Inferior parietal cortex (tissue), 1 donor: ENCODE data around the gene LMNB1.

ENCODE experiments used
- DNase-seq: peaks from one replicate; pipeline ENCODE4 v3.0.0-alpha.2; 2016; ENCODE audit errors: extremely low spot score

The LMNB1 gene

DNA sequence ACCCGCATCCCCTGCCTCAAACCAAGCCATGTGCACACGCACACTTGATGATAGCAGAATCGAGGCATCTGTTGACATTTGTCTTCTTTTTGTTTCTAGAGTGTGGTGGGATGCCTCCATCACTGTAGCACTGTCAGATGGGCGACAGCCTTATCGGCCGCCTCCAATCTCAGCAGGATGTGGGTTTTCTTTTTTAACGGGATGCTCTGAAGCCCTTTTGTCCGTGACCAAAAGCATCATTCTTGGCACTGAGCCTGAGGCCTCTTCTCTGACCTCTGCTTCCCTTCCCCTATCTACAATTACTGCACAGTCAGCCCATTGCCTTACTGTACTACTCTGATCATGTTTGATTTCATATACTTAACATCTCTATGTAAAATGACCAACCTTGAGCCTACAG, 78.3 kb downstream of the LMNB1 start:
- no peak for DNase-seq

GRCh38 chr5:126857472-126858410, 80.8 kb downstream of the LMNB1 start:
- peak; percentile 54 for DNase-seq

- DNase-seq: no peak
Observed at GRCh38 chr5:126858441-126858840, 81.5 kb downstream of the LMNB1 start.

DNA sequence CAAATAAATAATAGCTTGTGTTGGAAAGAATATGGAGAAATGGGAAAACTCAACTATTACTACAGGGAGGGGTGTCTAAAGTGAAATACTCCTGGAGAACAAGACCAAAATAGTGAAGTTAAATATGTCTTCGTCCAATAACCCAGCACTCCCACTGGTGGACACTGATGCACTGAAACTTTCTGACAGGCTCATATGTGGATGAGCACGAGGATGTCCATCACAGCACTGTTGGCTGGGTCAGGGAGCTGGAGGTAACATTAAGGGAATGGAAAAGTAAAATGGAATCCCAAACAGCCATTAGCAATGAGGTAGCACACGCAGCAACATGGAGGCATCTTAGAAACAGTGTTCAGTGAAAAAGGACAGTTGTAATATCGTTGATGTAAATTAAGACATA, 86.5 kb downstream of the LMNB1 start:
- no peak for DNase-seq

DNA sequence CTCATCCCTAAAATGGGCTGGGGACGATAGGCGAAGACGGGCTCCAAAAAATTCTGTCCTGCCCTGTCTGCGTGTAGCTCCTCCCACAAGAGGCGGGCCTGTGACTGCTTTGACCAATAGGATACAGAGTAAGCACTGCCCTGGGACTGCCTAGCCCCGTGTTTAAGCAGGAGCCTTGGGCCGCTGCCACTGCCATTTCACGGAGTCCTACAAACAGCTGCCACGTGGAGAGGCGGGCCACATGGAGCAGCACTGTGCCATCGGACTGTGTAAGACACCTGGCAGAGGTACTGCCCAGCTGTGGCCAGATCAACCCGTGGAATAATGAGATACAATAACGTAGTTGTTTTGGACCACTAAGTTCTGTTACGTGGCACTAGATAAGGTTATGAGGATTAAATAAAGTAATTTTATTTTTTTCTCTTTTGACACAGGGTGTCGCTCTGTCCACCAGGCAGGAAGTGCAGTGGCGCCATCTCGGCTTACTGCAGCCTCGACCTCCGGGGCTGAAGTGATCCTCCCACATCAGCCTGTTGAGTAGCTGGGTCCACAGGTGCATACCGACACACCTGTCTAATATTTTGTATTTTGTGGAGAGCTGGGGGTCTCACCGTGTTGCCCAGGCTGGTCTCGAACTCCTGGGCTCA, 87.2 kb downstream of the LMNB1 start:
- no peak for DNase-seq

DNA sequence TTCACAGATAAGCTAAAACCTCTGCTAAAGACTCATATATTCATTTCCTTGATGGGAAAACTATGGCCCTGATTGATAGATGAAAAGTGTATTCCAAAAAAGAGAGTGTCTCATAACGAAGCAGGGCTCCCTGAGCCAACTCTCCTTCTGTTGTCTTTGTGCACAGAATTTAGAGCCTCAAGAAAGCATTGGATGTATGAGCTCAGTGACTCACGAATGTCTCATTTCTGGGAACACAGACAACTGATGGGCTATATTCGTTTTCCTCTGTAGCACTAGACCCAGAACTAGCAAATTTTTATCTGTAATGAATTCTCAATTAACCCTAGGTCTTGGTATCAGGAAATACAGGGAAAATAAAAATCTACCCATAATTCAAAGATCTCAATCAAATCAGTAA, 88.4 kb downstream of the LMNB1 start:
- DNase-seq: peak; percentile 45

DNA sequence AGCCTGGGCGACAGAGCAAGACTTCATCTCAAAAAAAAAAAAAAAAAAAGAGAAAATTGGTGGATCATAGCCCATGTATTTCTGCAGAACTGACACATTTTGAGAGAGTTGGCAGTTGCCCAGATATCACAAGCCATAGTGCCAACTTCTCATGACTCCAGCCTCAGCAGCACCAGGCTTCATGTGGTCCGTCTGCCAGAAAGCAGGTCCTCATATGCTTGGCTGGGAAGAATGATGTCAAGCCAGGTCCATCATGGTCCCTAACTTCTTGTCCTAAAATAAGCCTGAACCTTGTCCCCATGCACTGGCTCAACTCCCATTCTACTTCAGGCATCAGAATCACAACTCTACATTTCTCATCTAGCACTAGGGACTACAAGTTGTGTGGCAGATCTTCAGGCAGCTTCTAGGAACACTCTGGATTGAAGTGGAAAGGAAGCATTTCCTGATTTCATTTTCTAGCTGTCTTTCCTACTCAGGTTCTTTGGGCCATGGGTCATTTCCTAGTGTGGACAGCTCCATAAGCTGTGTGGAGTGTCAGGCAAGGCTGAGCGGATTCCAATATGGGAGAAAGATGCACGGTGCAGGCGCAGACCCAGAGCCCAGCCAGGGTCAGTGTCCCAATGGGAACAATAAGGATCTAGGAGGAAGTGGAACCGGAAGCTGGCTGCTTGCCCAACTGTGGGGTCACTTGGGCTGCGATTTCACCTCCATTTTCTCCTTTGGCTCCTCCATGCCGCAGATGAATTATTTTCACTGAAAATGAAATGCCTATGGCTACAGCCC, 90.1 kb downstream of the LMNB1 start:
- DNase-seq: no peak

DNA sequence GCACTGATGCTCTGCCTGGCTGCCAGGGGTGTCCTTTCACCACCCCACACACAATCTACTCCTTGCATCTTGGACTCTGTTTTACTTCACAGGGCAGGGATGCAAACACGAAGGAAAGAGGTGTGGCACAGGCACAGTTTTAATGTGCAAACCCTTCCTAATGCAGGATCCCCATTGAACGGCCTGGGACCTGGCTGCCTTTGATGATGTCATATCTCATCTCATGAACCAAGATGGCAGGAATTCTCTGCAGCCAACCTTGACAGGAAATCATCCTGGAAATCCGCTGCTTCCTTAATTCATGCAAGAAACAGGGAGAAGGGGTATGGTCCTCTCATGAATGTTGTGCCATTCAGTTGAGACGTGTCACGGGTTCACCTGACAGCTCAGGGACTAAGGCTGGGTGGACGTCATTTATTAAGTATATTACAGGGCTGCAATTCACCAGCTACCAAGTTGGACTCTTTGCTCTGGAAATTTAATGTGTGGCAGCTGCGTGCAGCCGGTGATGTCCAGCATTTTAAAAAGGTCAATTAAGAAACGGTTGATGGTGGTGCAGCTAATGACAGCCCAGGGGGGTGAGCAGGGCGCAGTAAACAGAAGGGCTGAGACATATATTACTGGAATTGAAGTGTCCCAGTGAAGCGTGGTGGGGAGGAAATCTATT, 91.5 kb downstream of the LMNB1 start:
- DNase-seq: no peak

- peak; percentile 58 for DNase-seq
Observed at GRCh38 chr5:126869005-126869451, 92.1 kb downstream of the LMNB1 start.

DNA sequence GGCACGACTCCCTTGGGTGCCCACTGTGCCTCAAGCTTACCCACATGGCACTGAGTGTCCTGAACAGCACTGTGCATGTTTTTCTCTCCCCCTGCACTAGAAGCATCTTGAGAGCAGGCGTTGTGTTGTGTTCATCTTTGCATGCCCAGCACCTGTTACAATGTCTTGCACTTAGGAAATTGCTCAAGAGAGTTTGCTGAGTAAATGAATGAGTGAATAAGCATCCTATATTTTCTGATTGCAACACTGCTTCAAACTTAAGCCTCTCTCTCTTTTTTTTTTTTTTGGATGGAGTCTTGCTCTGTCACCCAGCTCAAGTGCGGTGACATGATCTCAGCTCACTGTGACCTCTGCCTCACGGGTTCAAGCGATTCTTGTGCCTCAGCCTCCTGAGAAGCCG, 94.5 kb downstream of the LMNB1 start:
- DNase-seq: no peak

DNA sequence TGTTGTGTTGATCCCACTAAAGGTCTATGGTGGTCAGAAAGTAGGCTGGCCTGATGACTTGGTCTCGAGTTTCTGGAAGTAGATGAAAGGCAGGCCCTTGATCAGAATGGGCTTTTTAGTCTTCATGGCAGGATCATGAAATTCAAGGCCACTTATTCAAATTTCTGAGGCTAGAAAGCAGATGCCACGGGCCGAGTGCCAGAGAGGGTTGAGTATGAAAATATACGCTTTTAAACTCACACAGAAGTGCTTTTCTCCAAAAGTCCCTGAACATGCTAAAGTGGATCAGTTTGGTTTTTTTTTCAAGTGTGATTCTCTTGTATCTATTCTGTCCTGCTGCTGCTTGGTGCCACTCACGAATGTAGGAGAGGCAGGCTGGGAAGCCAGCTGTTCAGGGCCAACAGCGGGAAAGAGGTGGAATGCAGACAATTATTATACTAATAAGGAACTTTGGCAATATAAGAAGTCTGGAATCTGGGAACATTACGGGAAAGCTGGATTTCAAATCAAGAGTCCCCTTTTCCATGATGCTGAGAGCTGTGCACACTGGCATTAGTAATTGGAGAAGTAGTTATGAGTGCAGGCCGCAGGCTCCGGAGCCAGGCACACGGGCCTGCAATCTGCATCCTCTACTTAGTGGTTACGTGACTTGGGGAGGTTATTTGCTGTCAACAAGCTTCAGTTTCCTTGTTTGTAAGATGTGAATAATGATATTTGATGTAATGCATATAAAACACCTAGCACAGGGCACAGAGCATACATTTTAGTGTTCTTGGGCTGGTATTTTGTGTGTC, 95.8 kb downstream of the LMNB1 start:
- DNase-seq: no peak

DNA sequence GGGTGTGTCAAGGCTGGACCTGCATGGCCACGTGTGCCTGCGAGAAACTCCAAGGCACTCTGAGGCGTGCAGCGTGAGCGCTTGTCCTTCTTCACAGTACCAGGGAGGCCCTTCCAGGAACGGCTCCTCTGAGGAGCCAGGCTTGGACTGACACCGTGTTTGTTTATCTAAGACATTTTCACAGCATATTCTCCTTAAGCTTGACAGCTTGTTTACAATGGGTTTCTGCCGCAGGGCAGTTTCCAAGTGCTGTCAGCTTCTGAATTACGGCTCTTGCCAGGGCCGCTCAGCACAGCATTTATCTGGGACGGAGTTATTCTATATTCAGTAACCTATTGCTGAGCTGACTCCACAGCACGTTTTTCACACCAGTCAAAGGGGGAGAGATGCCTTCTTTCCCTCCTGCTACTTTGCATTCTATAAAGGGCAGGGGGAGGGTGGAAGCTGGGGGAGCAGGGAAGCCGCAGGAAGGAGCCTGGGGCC, 98.4 kb downstream of the LMNB1 start:
- DNase-seq: no peak

DNA sequence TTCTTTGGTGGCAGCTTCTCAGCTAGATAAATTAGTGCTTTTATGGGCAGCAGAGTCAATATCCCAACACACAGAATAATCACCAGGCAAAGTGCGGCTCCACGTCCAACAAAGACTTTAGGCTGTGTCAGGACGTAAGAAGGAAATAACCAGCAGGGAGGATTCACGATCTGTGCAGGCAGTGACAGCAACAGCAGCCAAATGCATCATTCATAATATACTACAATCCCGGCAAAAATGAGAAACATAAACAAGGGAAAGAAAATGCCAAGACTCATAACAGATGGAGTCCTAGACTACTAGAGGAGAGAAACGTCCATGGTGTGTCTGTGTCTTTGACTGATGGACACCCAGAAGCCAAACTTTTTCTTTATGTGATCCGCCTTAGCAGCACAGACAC, 100.7 kb downstream of the LMNB1 start:
- DNase-seq: no peak

GRCh38 chr5:126878085-126878484, 101.1 kb downstream of the LMNB1 start:
- DNase-seq: no peak

GRCh38 chr5:126878634-126879033, 101.7 kb downstream of the LMNB1 start:
- DNase-seq: no peak

- no peak for DNase-seq
Observed at GRCh38 chr5:126881821-126882600, 105.1 kb downstream of the LMNB1 start.

- no peak for DNase-seq
Observed at GRCh38 chr5:126883564-126884245, 106.8 kb downstream of the LMNB1 start.

DNA sequence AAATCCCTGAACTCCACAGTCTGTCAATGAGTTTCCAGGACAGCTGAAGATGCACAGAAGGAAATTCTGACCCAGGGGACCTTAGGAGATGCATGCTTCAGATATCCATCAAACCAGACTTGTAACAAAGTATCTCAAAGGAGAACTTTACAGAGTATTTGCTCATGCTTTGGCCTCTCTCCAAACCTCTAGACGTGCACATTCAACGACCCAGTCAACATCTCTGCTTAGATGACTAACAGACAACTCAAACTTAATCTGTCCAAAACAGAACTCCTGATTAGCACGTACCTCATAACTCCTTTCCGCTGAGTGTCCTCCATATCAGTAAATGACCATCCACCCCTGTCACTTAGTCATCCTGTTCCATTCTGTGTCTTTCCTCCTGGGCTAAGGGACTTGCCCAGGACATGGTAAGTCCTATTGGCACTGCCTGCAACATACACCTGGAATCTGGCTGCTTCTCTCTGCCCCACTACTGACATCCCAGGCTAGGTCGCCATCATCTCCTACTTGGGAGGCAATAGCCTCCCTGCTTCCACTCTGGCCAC, 107.4 kb downstream of the LMNB1 start:
- peak; percentile 35 for DNase-seq
